ENCODE data around the gene SULT1C2. TPM values are rescaled to one million over a fixed set of nuclear protein-coding genes. Genes with fewer than 3 reads are reported as not detected.

SULT1C2 gene
- total RNA-seq, 2 donors from 2014 or later, result 1.8 TPM; not detected in 1

DNA sequence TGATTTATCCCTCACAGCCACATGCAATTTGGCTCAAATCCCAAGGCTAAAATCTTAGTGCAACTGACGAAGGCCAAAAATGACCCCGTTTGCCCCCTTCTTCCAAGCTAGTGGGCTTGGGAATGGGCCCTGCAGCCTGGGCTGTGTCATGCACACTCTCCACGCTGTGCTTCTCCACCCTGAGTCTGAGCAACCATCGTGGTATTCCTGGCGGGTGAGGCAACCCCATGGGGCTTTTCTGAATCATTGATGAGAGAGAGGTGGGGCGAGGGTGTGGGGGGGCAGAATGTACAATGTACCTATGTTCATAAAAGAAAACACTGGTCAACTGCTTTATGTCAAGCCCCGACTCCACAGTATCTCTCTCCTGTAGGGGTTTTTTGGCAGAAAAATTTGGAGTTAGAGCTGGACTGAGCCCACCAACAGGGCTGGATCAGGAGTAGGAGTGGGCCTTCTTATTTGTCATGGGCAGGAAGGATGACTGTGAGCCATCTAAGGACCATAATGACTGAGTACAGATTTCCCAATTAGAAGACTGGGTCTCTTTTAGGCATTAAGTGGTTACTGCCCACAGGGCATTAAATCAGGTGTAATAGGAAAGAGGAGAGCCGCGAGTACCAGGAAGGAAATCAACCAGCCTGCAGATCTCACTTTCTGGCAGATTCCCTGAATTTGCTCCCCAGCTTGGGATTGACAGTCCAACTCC, 8.9 kb downstream of the SULT1C2 start:
- H3K4me1 ChIP-seq (replicated peaks), result no peaks in the 10 kb centered on the region
- TF ChIP-seq POLR2A (IDR thresholded peaks at IDR 0.05) (no peak), POLR2AphosphoS5 (IDR thresholded peaks at IDR 0.05) (no peak), CTCF (IDR thresholded peaks at IDR 0.05) (no peak)
- no peaks in the 10 kb centered on the region for H3K27me3 ChIP-seq (replicated peaks; ENCODE audit: insufficient read depth)
- DNase-seq (ENCODE audit: low spot score), result no peak
- H3K4me3 ChIP-seq, result no peak overlapping the region
- intact Hi-C loops (cut with DNase I), result no loop called here
- no peaks in the 10 kb centered on the region for H3K36me3 ChIP-seq
- WGBS, result 89% methylated on average over 9 of the region's 9 CpGs
- no peak overlapping the region for H3K27ac ChIP-seq
- H3K9me3 ChIP-seq, result no peaks in the 10 kb centered on the region

DNA sequence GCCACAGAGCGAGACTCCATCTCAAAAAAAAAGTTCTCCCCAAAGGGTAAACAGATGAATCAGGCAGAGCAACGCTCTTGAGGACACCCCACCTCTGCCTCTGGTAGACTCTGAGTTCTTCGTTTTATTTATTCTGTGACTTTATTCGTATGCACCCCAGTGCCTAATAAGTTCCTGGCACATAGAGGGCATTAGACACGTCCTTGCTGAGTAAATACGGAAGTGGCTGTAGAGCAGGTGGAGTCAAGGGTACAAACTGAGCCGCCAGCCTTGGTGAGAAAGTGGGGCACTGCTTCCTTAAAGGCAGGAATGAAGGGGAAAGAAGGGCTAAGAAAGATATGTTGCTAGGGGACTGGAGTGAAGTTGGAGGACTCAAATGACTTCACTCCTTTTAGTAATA, 12.9 kb downstream of the SULT1C2 start:
- whole genome bisulfite sequencing, result 88% methylated on average over 7 of the region's 7 CpGs
- Histone ChIP-seq H3K27me3 (replicated peaks; ENCODE audit: insufficient read depth) (no peaks in the 10 kb centered on the region), H3K4me3 (no peak overlapping the region), H3K36me3 (no peaks in the 10 kb centered on the region), H3K4me1 (replicated peaks) (no peaks in the 10 kb centered on the region), H3K27ac (no peak overlapping the region), H3K9me3 (no peaks in the 10 kb centered on the region)
- DNase-seq (ENCODE audit: low spot score), result no peak
- intact Hi-C loops (cut with DNase I), result no loop called here
- TF ChIP-seq POLR2A (IDR thresholded peaks at IDR 0.05) (no peak), CTCF (IDR thresholded peaks at IDR 0.05) (no peak), POLR2AphosphoS5 (IDR thresholded peaks at IDR 0.05) (no peak)

DNA sequence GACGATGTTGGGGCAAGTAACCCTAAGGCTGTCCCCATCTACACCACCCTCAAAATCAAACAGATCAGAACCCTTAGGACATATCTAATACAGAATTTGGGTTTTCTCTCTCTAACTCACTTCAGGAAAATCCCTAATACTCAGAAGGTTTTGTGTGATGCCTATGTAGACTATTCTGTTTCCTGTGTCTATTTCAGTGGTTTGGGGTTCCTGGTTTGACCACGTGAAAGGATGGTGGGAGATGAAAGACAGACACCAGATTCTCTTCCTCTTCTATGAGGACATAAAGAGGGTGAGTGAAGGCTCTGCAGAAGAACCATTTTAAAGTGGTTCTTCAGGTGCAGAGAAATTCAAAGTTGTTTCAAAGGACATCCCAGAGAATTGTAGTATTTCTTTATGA, 16.3 kb downstream of the SULT1C2 start:
- Histone ChIP-seq H3K4me3 (no peak overlapping the region), H3K36me3 (no peaks in the 10 kb centered on the region), H3K27me3 (replicated peaks; ENCODE audit: insufficient read depth) (no peaks in the 10 kb centered on the region), H3K4me1 (replicated peaks) (no peaks in the 10 kb centered on the region), H3K9me3 (no peaks in the 10 kb centered on the region), H3K27ac (no peak overlapping the region)
- no peak for DNase-seq (ENCODE audit: low spot score)
- TF ChIP-seq POLR2A (IDR thresholded peaks at IDR 0.05), result no peak
- TF ChIP-seq CTCF (IDR thresholded peaks at IDR 0.05), result no peak
- no peak for TF ChIP-seq POLR2AphosphoS5 (IDR thresholded peaks at IDR 0.05)
- intact Hi-C loops (cut with DNase I), result no loop called here
- 90% methylated on average over 2 of the region's 2 CpGs for WGBS

- H3K4me3 ChIP-seq, result no peak overlapping the region
- no peaks in the 10 kb centered on the region for H3K4me1 ChIP-seq (replicated peaks)
- no peak for DNase-seq (ENCODE audit: low spot score)
- no peak overlapping the region for H3K27ac ChIP-seq
- WGBS, result 100% methylated on average over 2 of the region's 2 CpGs
- no peaks in the 10 kb centered on the region for H3K27me3 ChIP-seq (replicated peaks; ENCODE audit: insufficient read depth)
- no peaks in the 10 kb centered on the region for H3K9me3 ChIP-seq
- no peaks in the 10 kb centered on the region for H3K36me3 ChIP-seq
- intact Hi-C loops (cut with DNase I), result no loop called here
- no peak for TF ChIP-seq POLR2A (IDR thresholded peaks at IDR 0.05)
- TF ChIP-seq POLR2AphosphoS5 (IDR thresholded peaks at IDR 0.05), result no peak
- no peak for TF ChIP-seq CTCF (IDR thresholded peaks at IDR 0.05)
Measured at GRCh38 chr2:108305901-108306300, 17.2 kb downstream of the SULT1C2 start.

DNA sequence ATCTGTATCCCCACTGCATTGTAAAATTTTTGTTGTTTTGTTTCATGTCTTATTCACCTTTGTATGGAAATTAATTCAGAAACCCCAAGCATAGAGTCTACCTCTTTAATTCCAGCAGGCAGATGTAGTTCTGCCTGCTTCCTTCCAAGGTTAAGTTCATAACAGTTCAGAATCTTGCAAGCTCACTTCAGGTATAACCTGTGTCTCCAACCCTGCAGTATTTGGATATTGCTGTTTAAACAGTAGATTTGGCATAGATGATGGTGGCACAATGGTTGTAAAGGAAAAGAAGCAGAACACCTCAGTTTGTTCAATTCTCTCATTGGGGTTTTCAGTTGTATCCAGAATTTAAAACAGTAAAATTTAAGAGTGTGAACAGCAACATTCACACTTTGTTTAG, 21.2 kb downstream of the SULT1C2 start:
- no peak for TF ChIP-seq CTCF (IDR thresholded peaks at IDR 0.05)
- no peak for TF ChIP-seq POLR2A (IDR thresholded peaks at IDR 0.05)
- TF ChIP-seq POLR2AphosphoS5 (IDR thresholded peaks at IDR 0.05), result peak; percentile 70
- no peak overlapping the region for H3K4me3 ChIP-seq
- DNase-seq (ENCODE audit: low spot score), result peak; percentile 23

More for the DNA sequence above, 21.2 kb downstream of the SULT1C2 start:
- H3K4me1 ChIP-seq (replicated peaks), result no peaks in the 10 kb centered on the region
- H3K36me3 ChIP-seq, result no peaks in the 10 kb centered on the region
- no peaks in the 10 kb centered on the region for H3K9me3 ChIP-seq
- H3K27ac ChIP-seq, result no peak overlapping the region
- H3K27me3 ChIP-seq (replicated peaks; ENCODE audit: insufficient read depth), result no peaks in the 10 kb centered on the region
- intact Hi-C loops (cut with DNase I), result no loop called here

Data from prostate gland (tissue), 2 donors.